ENCODE data around the gene PRSS16. TPM values are rescaled to one million over a fixed set of nuclear protein-coding genes. Genes with fewer than 3 reads are reported as not detected.

PRSS16 gene
- total and polyA plus RNA-seq, 2 experiments from 2014 or later = 8.7 to 11.8 TPM

DNA sequence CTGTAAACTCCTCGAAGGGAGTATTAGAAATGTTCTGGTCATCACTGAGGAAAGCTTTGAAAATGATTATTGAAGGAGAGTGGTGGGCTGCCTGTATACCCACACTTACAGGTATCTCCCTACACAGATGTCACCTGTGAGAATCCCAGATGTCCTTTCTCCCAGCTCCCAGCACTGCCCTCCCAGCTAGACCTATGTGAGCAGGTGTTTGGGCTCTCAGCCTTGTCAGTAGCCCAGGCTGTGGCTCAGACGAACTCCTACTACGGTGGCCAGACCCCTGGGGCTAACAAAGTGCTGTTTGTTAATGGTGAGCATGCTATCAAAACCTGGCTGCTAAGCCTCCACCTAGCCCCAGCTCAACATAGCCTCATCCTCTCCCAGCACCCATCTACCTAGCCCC, 7.1 kb downstream of the PRSS16 start:
- H3K79me2 ChIP-seq (replicated peaks; ENCODE audit: insufficient read depth) = no peaks in the 10 kb centered on the region
- no peaks in the 10 kb centered on the region for H4K20me1 ChIP-seq (replicated peaks; ENCODE audit: insufficient read depth)
- no peaks in the 10 kb centered on the region; the same call in 1 of the 3 replicates for H3K36me3 Mint-ChIP-seq (ENCODE audit: low read depth)
- ATAC-seq (no peak), DNase-seq (ENCODE audit: low spot score) (no peak)
- no peaks in the 10 kb centered on the region; the same call in 1 of the 2 replicates for H3K36me3 ChIP-seq (ENCODE audit: insufficient read depth)
- H2AFZ ChIP-seq = no peak overlapping the region
- no peak overlapping the region for H3K27ac Mint-ChIP-seq
- TF ChIP-seq, protein P1, sequence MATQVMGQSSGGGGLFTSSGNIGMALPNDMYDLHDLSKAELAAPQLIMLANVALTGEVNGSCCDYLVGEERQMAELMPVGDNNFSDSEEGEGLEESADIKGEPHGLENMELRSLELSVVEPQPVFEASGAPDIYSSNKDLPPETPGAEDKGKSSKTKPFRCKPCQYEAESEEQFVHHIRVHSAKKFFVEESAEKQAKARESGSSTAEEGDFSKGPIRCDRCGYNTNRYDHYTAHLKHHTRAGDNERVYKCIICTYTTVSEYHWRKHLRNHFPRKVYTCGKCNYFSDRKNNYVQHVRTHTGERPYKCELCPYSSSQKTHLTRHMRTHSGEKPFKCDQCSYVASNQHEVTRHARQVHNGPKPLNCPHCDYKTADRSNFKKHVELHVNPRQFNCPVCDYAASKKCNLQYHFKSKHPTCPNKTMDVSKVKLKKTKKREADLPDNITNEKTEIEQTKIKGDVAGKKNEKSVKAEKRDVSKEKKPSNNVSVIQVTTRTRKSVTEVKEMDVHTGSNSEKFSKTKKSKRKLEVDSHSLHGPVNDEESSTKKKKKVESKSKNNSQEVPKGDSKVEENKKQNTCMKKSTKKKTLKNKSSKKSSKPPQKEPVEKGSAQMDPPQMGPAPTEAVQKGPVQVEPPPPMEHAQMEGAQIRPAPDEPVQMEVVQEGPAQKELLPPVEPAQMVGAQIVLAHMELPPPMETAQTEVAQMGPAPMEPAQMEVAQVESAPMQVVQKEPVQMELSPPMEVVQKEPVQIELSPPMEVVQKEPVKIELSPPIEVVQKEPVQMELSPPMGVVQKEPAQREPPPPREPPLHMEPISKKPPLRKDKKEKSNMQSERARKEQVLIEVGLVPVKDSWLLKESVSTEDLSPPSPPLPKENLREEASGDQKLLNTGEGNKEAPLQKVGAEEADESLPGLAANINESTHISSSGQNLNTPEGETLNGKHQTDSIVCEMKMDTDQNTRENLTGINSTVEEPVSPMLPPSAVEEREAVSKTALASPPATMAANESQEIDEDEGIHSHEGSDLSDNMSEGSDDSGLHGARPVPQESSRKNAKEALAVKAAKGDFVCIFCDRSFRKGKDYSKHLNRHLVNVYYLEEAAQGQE (IDR thresholded peaks at IDR 0.05; ENCODE audit: unreplicated experiment) = no peak
- H3K4me1 Mint-ChIP-seq = peaks cover 9% of the 10 kb centered on the region
- no peak overlapping the region for H3K4me3 Mint-ChIP-seq
- H3K27me3 Mint-ChIP-seq (ENCODE audit: insufficient read depth, low read depth, poor library complexity) = peaks cover 14% of the 10 kb centered on the region
- H3K27ac ChIP-seq (ENCODE audit: low read depth) = no peak overlapping the region
- H3K4me3 ChIP-seq = no peak overlapping the region
- peaks cover 12% of the 10 kb centered on the region; the same call in 1 of the 2 replicates for H3K4me1 ChIP-seq (ENCODE audit: insufficient read depth)
- no peaks in the 10 kb centered on the region for H3K9me3 Mint-ChIP-seq
- H3K9me2 ChIP-seq (ENCODE audit: insufficient read depth) = no peaks in the 10 kb centered on the region
- peaks cover 4% of the 10 kb centered on the region for H3K27me3 ChIP-seq (ENCODE audit: insufficient read depth)
- H3K4me2 ChIP-seq = no peak overlapping the region
- 0 out of 2 replicates have a peak, but pooled peaks cover 2% of the 10 kb centered on the region for H3F3A ChIP-seq (replicated peaks; ENCODE audit: low read depth)

- no peak overlapping the region; the same call in 2 of the 3 replicates for H3K4me3 Mint-ChIP-seq
- no peak overlapping the region for H3K4me3 ChIP-seq
- no peak overlapping the region for H3K4me2 ChIP-seq
- H3K27ac Mint-ChIP-seq = no peak overlapping the region
- H3K27ac ChIP-seq (ENCODE audit: low read depth) = no peak overlapping the region
- ATAC-seq = no peak
- no peak overlapping the region for H2AFZ ChIP-seq
- no peaks in the 10 kb centered on the region for H3K79me2 ChIP-seq (replicated peaks; ENCODE audit: insufficient read depth)
- no peaks in the 10 kb centered on the region for H3F3A ChIP-seq (replicated peaks; ENCODE audit: low read depth)
- peaks cover 18% of the 10 kb centered on the region for H3K27me3 Mint-ChIP-seq (ENCODE audit: insufficient read depth, low read depth, poor library complexity)
- DNase-seq (ENCODE audit: low spot score) = no peak
- no peaks in the 10 kb centered on the region; the same call in 1 of the 3 replicates for H3K36me3 Mint-ChIP-seq (ENCODE audit: low read depth)
- no peaks in the 10 kb centered on the region for H3K9me3 Mint-ChIP-seq
- TF ChIP-seq JUNB (IDR thresholded peaks at IDR 0.05; ENCODE audit: unreplicated experiment) (no peak), POLR2AphosphoS5 (IDR thresholded peaks at IDR 0.05; ENCODE audit: low read depth) (no peak)
- H3K4me1 Mint-ChIP-seq = peaks cover 2% of the 10 kb centered on the region; the same call in 1 of the 3 replicates
- no peaks in the 10 kb centered on the region for H3K9me2 ChIP-seq (ENCODE audit: insufficient read depth)
- no peaks in the 10 kb centered on the region; the same call in 1 of the 2 replicates for H3K36me3 ChIP-seq (ENCODE audit: insufficient read depth)
- no peaks in the 10 kb centered on the region for H4K20me1 ChIP-seq (replicated peaks; ENCODE audit: insufficient read depth)
- H3K4me1 ChIP-seq (ENCODE audit: insufficient read depth) = peaks cover 4% of the 10 kb centered on the region; the same call in 1 of the 2 replicates
- H3K27me3 ChIP-seq (ENCODE audit: insufficient read depth) = no peaks in the 10 kb centered on the region
Observed at GRCh38 chr6:27255866-27256265, 8.4 kb downstream of the PRSS16 start.

DNA sequence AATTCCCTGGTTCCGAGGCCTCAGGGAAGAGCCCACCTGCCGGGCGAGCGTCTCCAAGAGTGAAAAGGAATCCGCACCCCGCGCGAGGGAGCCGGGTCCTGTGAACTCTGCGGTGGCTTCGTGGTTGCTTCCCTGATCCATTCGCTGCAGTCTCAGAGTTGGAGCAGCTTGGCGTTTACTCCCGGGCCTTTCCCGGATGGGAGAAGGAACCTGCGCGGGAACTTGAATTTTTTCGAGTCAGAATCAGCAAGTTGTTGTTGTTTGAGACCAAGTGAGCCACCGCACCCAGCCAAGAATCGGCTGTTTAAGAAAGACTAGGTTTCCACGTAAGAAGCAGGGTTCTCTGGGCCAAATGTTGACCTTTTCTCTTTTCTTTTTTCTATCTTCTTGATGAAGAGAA, 12.9 kb downstream of the PRSS16 start:
- H4K20me1 ChIP-seq (replicated peaks; ENCODE audit: insufficient read depth) = no peaks in the 10 kb centered on the region
- peak overlapping the region; percentile 74 for H3K4me3 ChIP-seq
- Mint-ChIP-seq H3K36me3 (ENCODE audit: low read depth) (no peaks in the 10 kb centered on the region; the same call in 2 of the 3 replicates), H3K27ac (no peak overlapping the region), H3K4me3 (peak overlapping the region; percentile 83), H3K27me3 (ENCODE audit: insufficient read depth, low read depth, poor library complexity) (peaks cover 23% of the 10 kb centered on the region), H3K9me3 (no peaks in the 10 kb centered on the region), H3K4me1 (no peaks in the 10 kb centered on the region; the same call in 2 of the 3 replicates)
- ATAC-seq (peak; percentile 82), DNase-seq (ENCODE audit: low spot score) (peak; percentile 77)
- peaks cover 4% of the 10 kb centered on the region; the same call in 1 of the 2 replicates for H3K4me1 ChIP-seq (ENCODE audit: insufficient read depth)
- H2AFZ ChIP-seq = peak overlapping the region; percentile 88
- H3K27ac ChIP-seq (ENCODE audit: low read depth) = no peak overlapping the region
- no peaks in the 10 kb centered on the region for H3F3A ChIP-seq (replicated peaks; ENCODE audit: low read depth)
- no peaks in the 10 kb centered on the region for H3K79me2 ChIP-seq (replicated peaks; ENCODE audit: insufficient read depth)
- H3K27me3 ChIP-seq (ENCODE audit: insufficient read depth) = peaks cover 22% of the 10 kb centered on the region
- TF ChIP-seq ZNF331 (CRISPR knock-in tag; IDR thresholded peaks at IDR 0.05; ENCODE audit: low read depth) = no peak
- TF ChIP-seq, protein P2, sequence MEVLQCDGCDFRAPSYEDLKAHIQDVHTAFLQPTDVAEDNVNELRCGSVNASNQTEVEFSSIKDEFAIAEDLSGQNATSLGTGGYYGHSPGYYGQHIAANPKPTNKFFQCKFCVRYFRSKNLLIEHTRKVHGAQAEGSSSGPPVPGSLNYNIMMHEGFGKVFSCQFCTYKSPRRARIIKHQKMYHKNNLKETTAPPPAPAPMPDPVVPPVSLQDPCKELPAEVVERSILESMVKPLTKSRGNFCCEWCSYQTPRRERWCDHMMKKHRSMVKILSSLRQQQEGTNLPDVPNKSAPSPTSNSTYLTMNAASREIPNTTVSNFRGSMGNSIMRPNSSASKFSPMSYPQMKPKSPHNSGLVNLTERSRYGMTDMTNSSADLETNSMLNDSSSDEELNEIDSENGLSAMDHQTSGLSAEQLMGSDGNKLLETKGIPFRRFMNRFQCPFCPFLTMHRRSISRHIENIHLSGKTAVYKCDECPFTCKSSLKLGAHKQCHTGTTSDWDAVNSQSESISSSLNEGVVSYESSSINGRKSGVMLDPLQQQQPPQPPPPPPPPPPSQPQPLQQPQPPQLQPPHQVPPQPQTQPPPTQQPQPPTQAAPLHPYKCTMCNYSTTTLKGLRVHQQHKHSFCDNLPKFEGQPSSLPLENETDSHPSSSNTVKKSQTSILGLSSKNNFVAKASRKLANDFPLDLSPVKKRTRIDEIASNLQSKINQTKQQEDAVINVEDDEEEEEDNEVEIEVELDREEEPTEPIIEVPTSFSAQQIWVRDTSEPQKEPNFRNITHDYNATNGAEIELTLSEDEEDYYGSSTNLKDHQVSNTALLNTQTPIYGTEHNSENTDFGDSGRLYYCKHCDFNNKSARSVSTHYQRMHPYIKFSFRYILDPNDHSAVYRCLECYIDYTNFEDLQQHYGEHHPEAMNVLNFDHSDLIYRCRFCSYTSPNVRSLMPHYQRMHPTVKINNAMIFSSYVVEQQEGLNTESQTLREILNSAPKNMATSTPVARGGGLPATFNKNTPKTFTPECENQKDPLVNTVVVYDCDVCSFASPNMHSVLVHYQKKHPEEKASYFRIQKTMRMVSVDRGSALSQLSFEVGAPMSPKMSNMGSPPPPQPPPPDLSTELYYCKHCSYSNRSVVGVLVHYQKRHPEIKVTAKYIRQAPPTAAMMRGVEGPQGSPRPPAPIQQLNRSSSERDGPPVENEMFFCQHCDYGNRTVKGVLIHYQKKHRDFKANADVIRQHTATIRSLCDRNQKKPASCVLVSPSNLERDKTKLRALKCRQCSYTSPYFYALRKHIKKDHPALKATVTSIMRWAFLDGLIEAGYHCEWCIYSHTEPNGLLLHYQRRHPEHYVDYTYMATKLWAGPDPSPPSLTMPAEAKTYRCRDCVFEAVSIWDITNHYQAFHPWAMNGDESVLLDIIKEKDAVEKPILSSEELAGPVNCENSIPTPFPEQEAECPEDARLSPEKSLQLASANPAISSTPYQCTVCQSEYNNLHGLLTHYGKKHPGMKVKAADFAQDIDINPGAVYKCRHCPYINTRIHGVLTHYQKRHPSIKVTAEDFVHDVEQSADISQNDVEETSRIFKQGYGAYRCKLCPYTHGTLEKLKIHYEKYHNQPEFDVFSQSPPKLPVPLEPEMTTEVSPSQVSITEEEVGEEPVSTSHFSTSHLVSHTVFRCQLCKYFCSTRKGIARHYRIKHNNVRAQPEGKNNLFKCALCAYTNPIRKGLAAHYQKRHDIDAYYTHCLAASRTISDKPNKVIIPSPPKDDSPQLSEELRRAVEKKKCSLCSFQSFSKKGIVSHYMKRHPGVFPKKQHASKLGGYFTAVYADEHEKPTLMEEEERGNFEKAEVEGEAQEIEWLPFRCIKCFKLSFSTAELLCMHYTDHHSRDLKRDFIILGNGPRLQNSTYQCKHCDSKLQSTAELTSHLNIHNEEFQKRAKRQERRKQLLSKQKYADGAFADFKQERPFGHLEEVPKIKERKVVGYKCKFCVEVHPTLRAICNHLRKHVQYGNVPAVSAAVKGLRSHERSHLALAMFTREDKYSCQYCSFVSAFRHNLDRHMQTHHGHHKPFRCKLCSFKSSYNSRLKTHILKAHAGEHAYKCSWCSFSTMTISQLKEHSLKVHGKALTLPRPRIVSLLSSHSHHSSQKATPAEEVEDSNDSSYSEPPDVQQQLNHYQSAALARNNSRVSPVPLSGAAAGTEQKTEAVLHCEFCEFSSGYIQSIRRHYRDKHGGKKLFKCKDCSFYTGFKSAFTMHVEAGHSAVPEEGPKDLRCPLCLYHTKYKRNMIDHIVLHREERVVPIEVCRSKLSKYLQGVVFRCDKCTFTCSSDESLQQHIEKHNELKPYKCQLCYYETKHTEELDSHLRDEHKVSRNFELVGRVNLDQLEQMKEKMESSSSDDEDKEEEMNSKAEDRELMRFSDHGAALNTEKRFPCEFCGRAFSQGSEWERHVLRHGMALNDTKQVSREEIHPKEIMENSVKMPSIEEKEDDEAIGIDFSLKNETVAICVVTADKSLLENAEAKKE (CRISPR knock-in tag; IDR thresholded peaks at IDR 0.05) = no peak
- TF ChIP-seq ZNF114 (CRISPR knock-in tag; IDR thresholded peaks at IDR 0.05) = no peak
- peak overlapping the region; percentile 78 for H3K4me2 ChIP-seq
- H3K36me3 ChIP-seq (ENCODE audit: insufficient read depth) = no peaks in the 10 kb centered on the region; the same call in 1 of the 2 replicates
- no peaks in the 10 kb centered on the region for H3K9me2 ChIP-seq (ENCODE audit: insufficient read depth)
